ENCODE measurements around the gene ITPR1.
A peak's percentile ranks its signal among the peaks of the same experiment; 100 is the strongest.

Gene ITPR1

GRCh38 chr3:4688411-4688810 is 195.3 kb downstream of the ITPR1 start:
- DNase-seq (ENCODE audit: low spot score in 2 of 2) = no peak
- H3K27ac Mint-ChIP-seq = no peak overlapping the region
- ATAC-seq = no peak
- no peaks in the 10 kb centered on the region for H3K4me1 Mint-ChIP-seq
- no peaks in the 10 kb centered on the region for H3K9me3 Mint-ChIP-seq
- peaks cover 77% of the 10 kb centered on the region for H3K36me3 Mint-ChIP-seq
- H3K4me3 Mint-ChIP-seq = no peak overlapping the region

- Mint-ChIP-seq H3K36me3 (peaks cover 80% of the 10 kb centered on the region), H3K4me1 (no peaks in the 10 kb centered on the region)
These were observed 195.9 kb downstream of the ITPR1 start for GRCh38 chr3:4689021-4689420.

DNA sequence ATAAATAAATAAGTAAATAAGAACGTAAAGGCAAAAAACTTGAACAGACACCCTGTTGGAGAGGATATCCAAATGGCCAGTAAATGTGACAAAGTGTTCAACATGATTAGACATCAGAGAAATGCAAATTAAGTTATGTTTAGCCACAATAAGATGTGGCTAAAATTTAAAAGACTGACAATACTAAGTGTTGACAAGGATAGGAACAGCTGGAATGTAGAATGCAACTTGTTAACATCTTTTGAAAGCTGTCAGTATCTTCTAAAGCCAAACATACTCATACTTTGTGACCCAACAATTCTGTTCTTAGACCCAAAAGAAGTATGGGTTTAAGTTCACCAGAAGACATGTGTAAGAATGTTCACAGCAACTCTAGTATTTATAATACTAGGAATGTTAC is 197.1 kb downstream of the ITPR1 start:
- H3K27ac Mint-ChIP-seq = no peak overlapping the region
- no peaks in the 10 kb centered on the region for H3K9me3 Mint-ChIP-seq
- no peak overlapping the region for H3K4me3 Mint-ChIP-seq
- H3K36me3 Mint-ChIP-seq = peaks cover 74% of the 10 kb centered on the region
- no peak for ATAC-seq
- H3K4me1 Mint-ChIP-seq = no peaks in the 10 kb centered on the region
- DNase-seq (ENCODE audit: low spot score in 2 of 2) = no peak

More at GRCh38 chr3:4689021-4689420, 195.9 kb downstream of the ITPR1 start:
- no peaks in the 10 kb centered on the region for H3K9me3 Mint-ChIP-seq
- no peak overlapping the region for H3K4me3 Mint-ChIP-seq
- ATAC-seq (no peak), DNase-seq (ENCODE audit: low spot score in 2 of 2) (no peak)
- H3K27ac Mint-ChIP-seq = no peak overlapping the region

DNA sequence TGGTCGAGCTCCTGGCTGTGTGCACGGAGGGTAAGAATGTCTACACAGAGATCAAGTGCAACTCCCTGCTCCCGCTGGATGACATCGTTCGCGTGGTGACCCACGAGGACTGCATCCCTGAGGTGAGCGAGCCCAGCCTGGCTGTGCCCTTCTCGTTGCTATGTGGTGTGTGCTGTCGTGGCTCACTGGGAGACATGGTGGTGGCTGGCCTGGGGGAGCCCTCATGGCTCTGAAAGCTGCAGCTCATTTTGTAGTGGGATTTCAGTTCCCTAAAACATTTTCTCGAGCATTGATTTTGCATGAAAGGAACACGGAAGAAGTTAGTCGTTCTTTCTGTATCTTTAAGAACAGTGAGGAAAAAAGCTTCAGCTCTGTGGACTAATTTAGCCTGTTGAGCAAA is 200.5 kb downstream of the ITPR1 start:
- Mint-ChIP-seq H3K27ac (no peak overlapping the region), H3K9me3 (no peaks in the 10 kb centered on the region), H3K36me3 (peaks cover 82% of the 10 kb centered on the region), H3K4me1 (no peaks in the 10 kb centered on the region), H3K4me3 (no peak overlapping the region)
- DNase-seq (ENCODE audit: low spot score in 2 of 2) = no peak
- ATAC-seq = no peak

- Mint-ChIP-seq H3K9me3 (no peaks in the 10 kb centered on the region), H3K36me3 (peaks cover 90% of the 10 kb centered on the region), H3K27ac (no peak overlapping the region), H3K4me3 (no peak overlapping the region), H3K4me1 (no peaks in the 10 kb centered on the region)
- DNase-seq (ENCODE audit: low spot score in 2 of 2) (no peak), ATAC-seq (no peak)
These were observed 202.7 kb downstream of the ITPR1 start for GRCh38 chr3:4695846-4696245.

DNA sequence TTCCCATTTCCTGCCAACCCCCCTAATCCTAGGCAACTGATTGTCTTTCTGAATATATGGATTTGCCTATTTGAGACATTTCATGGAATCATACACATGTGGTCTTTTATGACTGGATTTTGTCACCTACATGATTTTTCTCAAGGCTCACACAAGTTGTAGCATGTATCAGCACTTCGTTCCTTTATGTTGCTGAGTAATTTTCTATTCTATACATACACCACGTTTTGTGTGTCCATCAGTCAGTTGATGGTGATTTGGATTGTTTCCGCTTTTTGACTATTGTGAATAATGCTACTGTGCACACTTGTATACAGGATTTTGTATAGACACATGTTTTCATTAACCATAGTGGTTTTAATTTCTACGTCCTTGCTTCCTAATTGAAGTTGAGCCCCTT is 203.1 kb downstream of the ITPR1 start:
- ATAC-seq (no peak), DNase-seq (ENCODE audit: low spot score in 2 of 2) (no peak)
- H3K9me3 Mint-ChIP-seq = no peaks in the 10 kb centered on the region
- H3K36me3 Mint-ChIP-seq = peaks cover 87% of the 10 kb centered on the region
- H3K27ac Mint-ChIP-seq = no peak overlapping the region
- H3K4me1 Mint-ChIP-seq = no peaks in the 10 kb centered on the region
- no peak overlapping the region for H3K4me3 Mint-ChIP-seq

DNA sequence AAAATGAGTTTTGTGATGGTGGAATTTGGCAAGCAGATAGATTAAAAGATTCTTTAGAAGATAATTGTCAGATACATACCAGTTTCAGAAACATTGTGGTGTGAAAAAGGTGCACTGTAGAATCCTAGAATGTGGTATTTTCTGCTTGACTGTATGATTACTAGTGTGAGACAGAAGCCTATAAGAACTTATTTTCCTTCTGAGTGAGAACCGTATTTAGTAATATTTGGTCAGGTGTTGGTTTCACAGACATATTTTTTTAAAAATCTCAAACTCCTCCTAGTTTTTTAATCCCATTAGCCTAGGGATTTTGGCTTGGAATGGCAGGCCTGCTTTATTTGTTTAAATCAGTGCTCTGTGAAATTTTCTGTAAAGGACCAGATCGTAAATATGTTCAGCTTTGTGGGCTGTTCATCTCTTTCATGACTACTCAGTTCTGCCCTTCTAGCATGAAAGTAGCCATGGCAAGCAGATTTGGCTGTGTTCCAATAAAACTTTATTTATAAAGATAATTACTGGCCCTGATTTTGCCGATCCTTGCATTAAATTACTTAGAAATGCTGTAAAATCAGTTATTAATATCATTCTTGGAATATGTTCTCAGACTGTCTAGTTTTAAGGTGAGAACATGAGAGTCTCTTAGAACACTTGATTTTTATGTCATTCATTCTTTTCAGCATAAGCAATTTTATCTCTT is 205.1 kb downstream of the ITPR1 start:
- peaks cover 85% of the 10 kb centered on the region for H3K36me3 Mint-ChIP-seq
- H3K9me3 Mint-ChIP-seq = no peaks in the 10 kb centered on the region
- H3K4me3 Mint-ChIP-seq = no peak overlapping the region
- DNase-seq (ENCODE audit: low spot score in 2 of 2) = no peak
- H3K4me1 Mint-ChIP-seq = peaks cover 2% of the 10 kb centered on the region
- no peak for ATAC-seq
- H3K27ac Mint-ChIP-seq = no peak overlapping the region

- H3K36me3 Mint-ChIP-seq = peaks cover 85% of the 10 kb centered on the region
- H3K9me3 Mint-ChIP-seq = no peaks in the 10 kb centered on the region
- no peak overlapping the region for H3K4me3 Mint-ChIP-seq
- H3K4me1 Mint-ChIP-seq = peaks cover 11% of the 10 kb centered on the region
- ATAC-seq = no peak
- no peak for DNase-seq (ENCODE audit: low spot score in 2 of 2)
- peak overlapping the region; percentile 30 for H3K27ac Mint-ChIP-seq
These were observed 209.9 kb downstream of the ITPR1 start for GRCh38 chr3:4703054-4703480.

- DNase-seq (ENCODE audit: low spot score in 2 of 2) = no peak
- H3K4me1 Mint-ChIP-seq = peaks cover 12% of the 10 kb centered on the region
- H3K4me3 Mint-ChIP-seq = no peak overlapping the region
- ATAC-seq = peak; percentile 67
- peaks cover 70% of the 10 kb centered on the region for H3K36me3 Mint-ChIP-seq
- H3K27ac Mint-ChIP-seq = no peak overlapping the region
- H3K9me3 Mint-ChIP-seq = no peaks in the 10 kb centered on the region
These were observed 211.4 kb downstream of the ITPR1 start for GRCh38 chr3:4704552-4704951.

- Mint-ChIP-seq H3K4me1 (peaks cover 20% of the 10 kb centered on the region), H3K27ac (peak overlapping the region; percentile 6), H3K4me3 (no peak overlapping the region), H3K36me3 (peaks cover 73% of the 10 kb centered on the region), H3K9me3 (no peaks in the 10 kb centered on the region)
- DNase-seq (ENCODE audit: low spot score in 2 of 2) (no peak), ATAC-seq (peak; percentile 39)
These were observed 214.2 kb downstream of the ITPR1 start for GRCh38 chr3:4707324-4707723.

DNA sequence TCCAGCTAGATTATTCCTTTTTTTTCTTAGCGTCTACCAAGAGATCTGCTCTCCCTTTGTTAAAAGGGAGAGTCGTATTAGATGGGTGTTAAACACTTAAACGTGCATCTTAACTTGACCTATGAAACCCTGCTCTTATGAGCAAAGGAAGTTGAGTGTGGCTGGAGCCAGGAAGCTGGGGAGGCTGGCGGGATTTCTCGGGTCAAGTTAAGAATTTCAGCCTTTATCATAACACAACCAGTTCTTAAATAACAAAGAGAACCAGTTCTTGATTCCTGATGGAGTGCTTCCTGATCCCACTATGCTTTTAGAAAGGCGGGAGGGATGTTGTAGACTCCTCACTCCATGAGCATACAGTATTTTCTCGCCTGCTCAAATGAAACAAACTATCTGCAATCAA is 215.1 kb downstream of the ITPR1 start:
- H3K4me1 Mint-ChIP-seq = peaks cover 18% of the 10 kb centered on the region
- no peaks in the 10 kb centered on the region for H3K9me3 Mint-ChIP-seq
- peaks cover 73% of the 10 kb centered on the region for H3K36me3 Mint-ChIP-seq
- no peak for DNase-seq (ENCODE audit: low spot score in 2 of 2)
- H3K4me3 Mint-ChIP-seq = no peak overlapping the region
- ATAC-seq = no peak
- peak overlapping the region; percentile 6 for H3K27ac Mint-ChIP-seq

DNA sequence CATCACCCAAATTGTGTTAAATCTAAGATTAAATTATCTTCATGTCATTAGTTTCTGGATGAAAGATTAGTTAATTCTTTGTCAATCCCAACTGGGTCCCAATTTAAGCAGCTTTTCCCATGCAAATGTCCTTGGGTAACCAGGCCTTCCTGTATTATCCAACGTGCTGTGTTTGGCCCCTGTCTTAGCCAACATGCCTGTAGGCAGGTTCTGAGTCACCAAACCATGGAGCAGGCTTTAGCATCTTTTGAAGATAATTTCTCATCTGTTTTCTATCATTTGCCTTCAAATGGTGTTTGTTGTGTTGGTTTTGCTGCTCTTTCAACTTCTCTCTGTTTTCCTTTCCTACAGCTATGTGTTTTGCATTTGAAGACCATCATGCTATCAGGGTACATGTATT is 216.2 kb downstream of the ITPR1 start:
- no peaks in the 10 kb centered on the region for H3K9me3 Mint-ChIP-seq
- no peak overlapping the region for H3K4me3 Mint-ChIP-seq
- DNase-seq (ENCODE audit: low spot score in 2 of 2) (no peak), ATAC-seq (no peak)
- H3K27ac Mint-ChIP-seq = peak overlapping the region; percentile 23
- peaks cover 13% of the 10 kb centered on the region for H3K4me1 Mint-ChIP-seq
- H3K36me3 Mint-ChIP-seq = peaks cover 69% of the 10 kb centered on the region

GRCh38 chr3:4710191-4710590 is 217.0 kb downstream of the ITPR1 start:
- Mint-ChIP-seq H3K4me3 (no peak overlapping the region), H3K9me3 (no peaks in the 10 kb centered on the region), H3K36me3 (peaks cover 65% of the 10 kb centered on the region), H3K27ac (peak overlapping the region; percentile 32), H3K4me1 (peaks cover 13% of the 10 kb centered on the region)
- no peak for DNase-seq (ENCODE audit: low spot score in 2 of 2)
- no peak for ATAC-seq

- peaks cover 57% of the 10 kb centered on the region for H3K36me3 Mint-ChIP-seq
- peak overlapping the region; percentile 3 for H3K27ac Mint-ChIP-seq
- H3K9me3 Mint-ChIP-seq = no peaks in the 10 kb centered on the region
- DNase-seq (ENCODE audit: low spot score in 2 of 2) = no peak
- ATAC-seq = no peak
- H3K4me3 Mint-ChIP-seq = no peak overlapping the region
- peaks cover 13% of the 10 kb centered on the region for H3K4me1 Mint-ChIP-seq
These were observed 218.5 kb downstream of the ITPR1 start for GRCh38 chr3:4711680-4711992.

DNA sequence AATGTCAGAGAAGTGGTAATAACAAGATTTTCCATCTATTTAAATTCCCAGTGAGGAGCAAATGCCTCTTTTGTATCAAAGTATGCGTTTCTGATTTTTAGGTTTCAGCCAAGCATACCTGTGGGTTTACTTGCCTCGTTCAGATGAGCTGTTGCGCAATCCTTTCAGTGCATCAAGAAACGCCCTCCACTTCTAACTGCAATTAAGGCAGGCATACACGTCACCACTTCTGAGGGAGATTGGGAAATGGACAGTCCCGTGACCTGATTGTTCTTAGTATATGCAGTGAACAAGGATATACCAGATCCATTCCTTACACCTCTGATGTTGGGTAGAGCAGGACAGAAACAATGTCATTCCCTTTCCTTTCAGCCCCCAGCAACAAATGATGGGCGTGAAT is 219.0 kb downstream of the ITPR1 start:
- Mint-ChIP-seq H3K9me3 (no peaks in the 10 kb centered on the region), H3K36me3 (peaks cover 53% of the 10 kb centered on the region), H3K4me1 (peaks cover 13% of the 10 kb centered on the region), H3K27ac (no peak overlapping the region), H3K4me3 (no peak overlapping the region)
- no peak for DNase-seq (ENCODE audit: low spot score in 2 of 2)
- ATAC-seq = no peak

GRCh38 chr3:4714045-4714444 is 220.9 kb downstream of the ITPR1 start:
- H3K4me3 Mint-ChIP-seq = no peak overlapping the region
- H3K9me3 Mint-ChIP-seq = no peaks in the 10 kb centered on the region
- H3K36me3 Mint-ChIP-seq = peaks cover 46% of the 10 kb centered on the region
- ATAC-seq = no peak
- no peak overlapping the region for H3K27ac Mint-ChIP-seq
- peaks cover 8% of the 10 kb centered on the region for H3K4me1 Mint-ChIP-seq
- no peak for DNase-seq (ENCODE audit: low spot score in 2 of 2)

GRCh38 chr3:4716266-4716665 is 223.1 kb downstream of the ITPR1 start:
- peaks cover 31% of the 10 kb centered on the region for H3K36me3 Mint-ChIP-seq
- DNase-seq (ENCODE audit: low spot score in 2 of 2) = no peak

More at GRCh38 chr3:4716266-4716665, 223.1 kb downstream of the ITPR1 start:
- ATAC-seq = no peak
- H3K4me1 Mint-ChIP-seq = peaks cover 19% of the 10 kb centered on the region
- no peak overlapping the region for H3K4me3 Mint-ChIP-seq
- no peaks in the 10 kb centered on the region for H3K9me3 Mint-ChIP-seq
- no peak overlapping the region for H3K27ac Mint-ChIP-seq
